ENCODE results near the gene SOX8.
A peak's percentile ranks its signal among the peaks of the same experiment; 100 is the strongest.

SOX8 gene

GRCh38 chr16:1032607-1033006, 51.0 kb downstream of the SOX8 start:
- intact Hi-C loops (cut with DNase I) = no loop called here
- DNase-seq = no peak

- no peak for DNase-seq
- intact Hi-C loops (cut with DNase I) = no loop called here
These were observed 51.6 kb downstream of the SOX8 start for GRCh38 chr16:1033128-1033679.

- intact Hi-C loops (cut with DNase I) = no loop called here
- peak in 9 of 10 donors; percentile 56 to 97 (median 63) for DNase-seq
These were observed 52.9 kb downstream of the SOX8 start for GRCh38 chr16:1034230-1035065.

GRCh38 chr16:1035066-1035415, 53.5 kb downstream of the SOX8 start:
- intact Hi-C loops (cut with DNase I) = no loop called here
- DNase-seq = peak in 8 of 10 donors; percentile 39 to 96 (median 69)

- no peak for DNase-seq
- intact Hi-C loops (cut with DNase I) = no loop called here
These were observed 54.6 kb downstream of the SOX8 start for GRCh38 chr16:1036166-1036565.

All from posterior cingulate gyrus (tissue), 11 donors.